ENCODE measurements around the gene CD48.

DNA sequence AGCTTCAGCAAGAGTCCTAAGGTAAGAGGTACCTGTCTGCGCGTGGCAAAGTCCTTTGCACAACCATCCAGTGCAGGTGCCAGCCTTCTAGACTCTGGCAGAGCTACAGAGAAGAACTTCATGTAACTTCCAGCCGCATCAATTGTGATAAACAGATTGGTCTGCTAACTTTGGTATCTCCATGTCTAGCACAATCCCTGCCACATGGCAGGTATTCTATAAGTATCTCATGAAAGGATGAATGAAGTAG lies 29.8 kb downstream of the CD48 start:
- TF ChIP-seq, protein P1, sequence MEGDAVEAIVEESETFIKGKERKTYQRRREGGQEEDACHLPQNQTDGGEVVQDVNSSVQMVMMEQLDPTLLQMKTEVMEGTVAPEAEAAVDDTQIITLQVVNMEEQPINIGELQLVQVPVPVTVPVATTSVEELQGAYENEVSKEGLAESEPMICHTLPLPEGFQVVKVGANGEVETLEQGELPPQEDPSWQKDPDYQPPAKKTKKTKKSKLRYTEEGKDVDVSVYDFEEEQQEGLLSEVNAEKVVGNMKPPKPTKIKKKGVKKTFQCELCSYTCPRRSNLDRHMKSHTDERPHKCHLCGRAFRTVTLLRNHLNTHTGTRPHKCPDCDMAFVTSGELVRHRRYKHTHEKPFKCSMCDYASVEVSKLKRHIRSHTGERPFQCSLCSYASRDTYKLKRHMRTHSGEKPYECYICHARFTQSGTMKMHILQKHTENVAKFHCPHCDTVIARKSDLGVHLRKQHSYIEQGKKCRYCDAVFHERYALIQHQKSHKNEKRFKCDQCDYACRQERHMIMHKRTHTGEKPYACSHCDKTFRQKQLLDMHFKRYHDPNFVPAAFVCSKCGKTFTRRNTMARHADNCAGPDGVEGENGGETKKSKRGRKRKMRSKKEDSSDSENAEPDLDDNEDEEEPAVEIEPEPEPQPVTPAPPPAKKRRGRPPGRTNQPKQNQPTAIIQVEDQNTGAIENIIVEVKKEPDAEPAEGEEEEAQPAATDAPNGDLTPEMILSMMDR (optimal IDR thresholded peaks at IDR 0.05 in 1 of 3, IDR thresholded peaks at IDR 0.05 in 1 of 3, conservative IDR thresholded peaks at IDR 0.05 in 1 of 3; ENCODE audit: extremely low read depth in 1 of 3, insufficient read depth in 2 of 3, low read length in 3 of 3): no peak
- TF ChIP-seq EZH2 (IDR thresholded peaks at IDR 0.05; ENCODE audit: low read length): no peak

All from keratinocyte (primary cell).